ENCODE data around the gene KCNJ1.

The KCNJ1 gene

DNA sequence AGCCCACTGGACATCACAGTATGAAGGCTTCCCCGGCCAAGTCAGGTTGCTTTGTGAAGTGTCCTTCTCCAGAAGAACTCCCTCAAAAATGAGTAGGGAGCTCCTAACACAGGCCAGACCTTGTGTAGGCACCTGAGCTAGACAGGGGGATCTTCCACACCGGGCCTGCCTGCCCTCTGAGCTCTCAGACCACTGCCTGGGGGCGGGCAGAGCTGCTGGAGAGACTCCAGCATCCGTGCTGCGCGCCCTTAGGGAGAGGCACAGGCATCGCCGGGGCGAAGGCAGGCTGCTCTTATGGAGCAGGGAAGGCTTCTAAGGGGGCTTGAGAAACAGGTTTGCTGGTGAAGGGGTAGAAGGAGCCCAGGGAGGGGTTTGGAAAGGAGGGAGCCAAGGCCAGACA, 28.4 kb upstream of the KCNJ1 start:
- CTCF ChIA-PET: no interaction called here
- H3K27ac Mint-ChIP-seq: no peak overlapping the region

DNA sequence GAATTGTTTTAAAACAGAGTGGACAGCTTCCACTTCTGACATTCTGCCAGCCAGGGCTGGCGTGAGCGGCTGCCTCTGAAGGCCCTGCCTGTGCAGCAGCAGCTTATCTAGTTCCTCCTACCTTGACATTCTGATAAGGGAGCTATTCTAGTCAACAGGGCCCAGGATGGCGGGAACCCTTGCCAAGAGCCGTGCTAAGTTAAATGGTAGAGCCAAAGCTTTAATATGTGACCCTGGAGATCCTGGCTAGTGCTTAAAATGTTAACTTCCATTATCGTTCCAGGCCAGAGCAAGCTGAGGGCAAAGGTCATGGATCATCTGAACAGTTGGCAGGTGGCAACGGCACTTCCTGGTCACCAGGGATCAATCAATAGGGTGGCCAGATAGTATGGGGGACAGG, 27.6 kb upstream of the KCNJ1 start:
- CTCF ChIA-PET: interaction anchor here (1.0 to 1.4 kb wide), 2 partner anchors 10 to 62 kb away, joined by 4 read pairs; no protein-coding TSS in a partner anchor
- Mint-ChIP-seq H3K4me1 (peaks cover 15% of the 10 kb centered on the region), H3K4me3 (no peak overlapping the region), H3K27me3 (peaks cover 77% of the 10 kb centered on the region), H3K9me3 (no peaks in the 10 kb centered on the region), H3K36me3 (no peaks in the 10 kb centered on the region), H3K27ac (no peak overlapping the region)
- no peak for DNase-seq

More for the DNA sequence above, 28.4 kb upstream of the KCNJ1 start:
- H3K9me3 Mint-ChIP-seq: no peaks in the 10 kb centered on the region
- H3K4me3 Mint-ChIP-seq: no peak overlapping the region
- DNase-seq: no peak
- peaks cover 69% of the 10 kb centered on the region for H3K27me3 Mint-ChIP-seq
- no peaks in the 10 kb centered on the region for H3K36me3 Mint-ChIP-seq
- peaks cover 15% of the 10 kb centered on the region for H3K4me1 Mint-ChIP-seq

DNA sequence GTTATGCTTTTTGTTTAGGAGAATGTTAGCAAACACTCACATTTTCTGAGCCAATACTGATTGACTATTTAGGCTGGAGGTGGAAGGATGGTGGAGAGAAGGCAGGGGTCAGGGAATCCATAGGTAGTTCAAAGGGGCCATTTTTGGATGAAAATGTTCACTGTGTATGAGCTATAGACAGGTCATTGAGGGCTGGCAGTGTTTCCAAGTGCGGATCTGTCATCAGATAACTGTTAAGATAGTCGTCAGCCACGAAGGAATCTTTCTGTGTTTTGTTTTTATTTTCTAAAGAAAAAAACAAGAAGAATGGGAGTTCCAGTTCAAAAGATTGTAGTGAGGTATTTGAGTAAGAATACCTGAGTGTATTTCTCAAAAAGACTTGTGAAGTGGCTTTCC, 27.2 kb upstream of the KCNJ1 start:
- Mint-ChIP-seq H3K4me1 (peaks cover 15% of the 10 kb centered on the region), H3K27ac (no peak overlapping the region), H3K4me3 (no peak overlapping the region), H3K27me3 (peaks cover 79% of the 10 kb centered on the region), H3K9me3 (no peaks in the 10 kb centered on the region), H3K36me3 (no peaks in the 10 kb centered on the region)
- CTCF ChIA-PET: interaction anchor here (1.0 to 1.4 kb wide), 2 partner anchors 9 to 62 kb away, joined by 4 read pairs; no protein-coding TSS in a partner anchor
- DNase-seq: no peak

DNA sequence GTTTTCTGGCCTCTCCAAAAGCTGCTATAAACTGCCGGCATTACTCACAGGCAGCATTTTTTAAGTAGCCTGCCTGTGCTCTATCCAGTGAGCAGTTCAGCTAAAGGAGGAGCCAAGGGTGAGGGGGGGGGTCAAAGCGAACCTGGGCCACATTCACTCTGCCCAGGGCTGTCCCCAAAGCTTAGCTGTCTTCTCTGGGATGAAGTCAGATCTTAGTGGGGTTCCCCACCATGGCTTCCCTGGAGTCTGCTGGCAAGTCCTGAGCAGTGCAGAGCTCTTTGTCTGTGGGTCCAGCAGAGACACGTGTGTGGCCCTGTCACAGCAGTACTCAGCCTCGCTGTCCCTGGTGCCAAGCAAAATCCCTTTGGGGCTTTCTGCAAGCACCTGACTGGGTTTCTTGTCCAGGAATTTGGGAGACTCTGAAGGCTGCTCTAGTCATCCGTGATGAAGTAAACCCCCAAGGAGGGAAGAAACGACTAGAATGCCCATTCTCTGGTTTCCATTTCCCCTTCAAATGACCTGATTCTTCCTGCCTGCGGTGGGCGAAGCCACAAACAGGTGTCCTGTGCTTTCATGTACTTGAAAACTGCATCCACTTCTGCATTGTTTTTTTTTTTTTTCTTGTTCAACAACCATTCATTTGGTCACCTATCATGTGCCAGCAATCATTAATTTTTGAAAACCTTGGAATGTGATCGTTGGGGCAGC, 26.6 kb upstream of the KCNJ1 start:
- no peaks in the 10 kb centered on the region for H3K36me3 Mint-ChIP-seq
- no peak for DNase-seq
- H3K27ac Mint-ChIP-seq: no peak overlapping the region
- peaks cover 15% of the 10 kb centered on the region for H3K4me1 Mint-ChIP-seq
- no peaks in the 10 kb centered on the region for H3K9me3 Mint-ChIP-seq
- H3K27me3 Mint-ChIP-seq: peaks cover 77% of the 10 kb centered on the region
- CTCF ChIA-PET: interaction anchor here (1.0 to 2.3 kb wide), 6 partner anchors 9 to 64 kb away, joined by 3 to 10 read pairs (median 4); no protein-coding TSS in a partner anchor
- H3K4me3 Mint-ChIP-seq: no peak overlapping the region

DNA sequence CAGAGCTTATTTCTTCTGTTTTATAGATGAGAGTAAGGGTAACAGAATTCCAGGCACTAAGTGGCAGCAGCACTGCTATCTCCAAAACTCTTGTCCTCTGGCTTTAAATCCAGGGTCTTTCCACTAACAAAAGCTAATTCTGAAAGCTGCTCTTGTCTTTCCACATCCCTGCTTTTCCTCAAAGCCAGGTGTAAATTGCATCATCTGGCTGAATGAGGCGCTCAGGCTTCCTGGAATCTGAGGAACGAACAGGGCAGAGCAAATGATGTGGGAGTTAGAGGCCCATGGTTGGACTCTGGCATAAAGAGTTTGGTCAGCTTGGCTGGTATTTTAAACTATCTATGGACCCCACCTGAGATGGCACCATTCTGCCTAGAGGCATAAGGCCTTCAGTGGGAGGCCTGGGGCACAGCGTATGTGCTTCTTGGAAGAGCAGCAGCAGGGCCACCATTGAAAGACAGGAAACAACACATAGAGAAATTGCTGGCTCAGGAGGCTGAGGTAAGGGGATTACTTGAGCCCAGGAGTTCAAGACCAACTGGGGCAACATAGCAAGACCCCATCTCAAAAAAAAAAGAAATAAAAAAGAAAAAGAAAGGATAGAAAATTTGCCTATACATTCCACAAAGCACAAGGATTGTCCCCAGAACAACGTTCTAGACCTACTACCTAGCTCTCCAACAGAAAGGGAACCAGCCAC, 25.9 kb upstream of the KCNJ1 start:
- H3K4me1 Mint-ChIP-seq: peaks cover 15% of the 10 kb centered on the region
- CTCF ChIA-PET: interaction anchor here (0.6 to 2.3 kb wide), 7 partner anchors 11 to 1133 kb away, joined by 3 to 10 read pairs (median 3); no protein-coding TSS in a partner anchor
- no peak overlapping the region for H3K4me3 Mint-ChIP-seq
- no peaks in the 10 kb centered on the region for H3K36me3 Mint-ChIP-seq
- no peak for DNase-seq
- peaks cover 78% of the 10 kb centered on the region for H3K27me3 Mint-ChIP-seq
- no peaks in the 10 kb centered on the region for H3K9me3 Mint-ChIP-seq
- no peak overlapping the region for H3K27ac Mint-ChIP-seq

DNA sequence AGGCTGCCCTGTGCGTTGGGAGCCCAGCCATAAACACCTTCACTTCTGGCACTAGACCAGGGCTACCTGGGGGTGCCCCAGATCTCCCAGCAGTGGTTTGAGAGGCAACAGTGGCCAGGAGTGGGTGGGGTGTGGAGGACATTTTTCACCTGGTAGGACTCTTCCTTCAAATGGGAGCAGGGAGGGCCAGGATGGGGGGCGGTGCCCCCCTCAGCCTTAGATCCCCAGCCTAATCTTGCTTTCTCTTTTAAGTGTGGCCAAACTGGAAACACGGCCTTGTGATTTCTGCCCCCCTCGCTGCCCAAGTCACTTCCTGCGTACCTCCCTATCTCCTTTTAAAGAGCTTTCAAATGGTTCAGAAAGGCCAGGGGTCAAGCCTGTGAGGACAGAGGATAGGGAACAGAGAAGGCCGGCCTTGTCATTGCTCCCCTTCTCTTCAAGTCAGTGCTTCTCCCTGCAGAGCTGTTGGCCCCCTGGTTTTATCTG, 24.9 kb upstream of the KCNJ1 start:
- no peak overlapping the region for H3K4me3 Mint-ChIP-seq

DNA sequence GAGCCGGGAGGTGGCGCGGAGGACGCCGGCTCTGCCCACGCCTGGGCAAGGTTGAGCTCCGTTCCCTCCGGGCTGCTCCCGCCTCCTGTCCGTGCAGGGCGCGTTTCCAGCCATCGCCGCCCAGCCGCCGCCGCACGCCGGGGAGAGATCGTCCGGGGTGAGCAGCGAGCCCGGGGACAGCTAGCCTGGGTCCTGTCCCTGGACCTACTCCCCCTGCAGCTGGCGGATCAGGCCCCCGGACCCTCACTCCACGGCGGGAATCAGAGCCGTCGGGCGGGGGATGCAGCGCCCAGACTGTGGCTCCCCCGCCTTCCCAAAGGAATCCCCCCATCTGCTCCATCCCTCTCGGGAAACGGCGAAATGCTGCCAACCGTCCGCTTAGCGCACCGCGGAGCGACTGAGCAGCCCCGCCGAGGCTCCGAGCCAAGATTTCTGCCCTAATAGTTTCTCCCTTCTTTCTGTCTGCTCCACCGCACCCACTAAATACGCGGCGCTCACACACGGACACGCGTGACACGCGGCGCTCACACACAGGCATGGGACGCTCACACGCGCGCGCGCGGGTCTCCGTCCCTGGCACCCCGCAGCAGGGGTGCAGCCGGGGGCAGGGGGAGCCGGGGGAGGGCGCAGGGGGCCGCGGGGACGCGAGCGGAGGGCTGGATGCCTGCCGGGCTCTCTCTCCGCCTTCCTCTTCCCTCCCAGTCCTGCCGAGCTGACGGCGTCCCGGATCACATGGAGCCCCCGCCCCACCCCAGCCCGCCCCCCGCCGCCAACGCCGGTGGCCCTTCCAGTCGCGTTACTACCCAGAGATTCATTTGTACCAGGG, 23.7 kb upstream of the KCNJ1 start, which contains the start of gene KCNJ5:
Gene KCNJ5, plus strand, starts transcription at position 814 of the 826 bp plus-strand sequence. CDS start 19,918 bp downstream, outside the sequence.
- no peaks in the 10 kb centered on the region for H3K9me3 Mint-ChIP-seq

More for the DNA sequence above, 24.9 kb upstream of the KCNJ1 start:
- DNase-seq: no peak
- no peaks in the 10 kb centered on the region for H3K9me3 Mint-ChIP-seq
- no peak overlapping the region for H3K27ac Mint-ChIP-seq
- H3K4me1 Mint-ChIP-seq: peaks cover 15% of the 10 kb centered on the region
- CTCF ChIA-PET: interaction anchor here (1.0 to 2.3 kb wide), 4 partner anchors 15 to 65 kb away, joined by 3 to 10 read pairs (median 5); no protein-coding TSS in a partner anchor
- no peaks in the 10 kb centered on the region for H3K36me3 Mint-ChIP-seq
- H3K27me3 Mint-ChIP-seq: peaks cover 86% of the 10 kb centered on the region

DNA sequence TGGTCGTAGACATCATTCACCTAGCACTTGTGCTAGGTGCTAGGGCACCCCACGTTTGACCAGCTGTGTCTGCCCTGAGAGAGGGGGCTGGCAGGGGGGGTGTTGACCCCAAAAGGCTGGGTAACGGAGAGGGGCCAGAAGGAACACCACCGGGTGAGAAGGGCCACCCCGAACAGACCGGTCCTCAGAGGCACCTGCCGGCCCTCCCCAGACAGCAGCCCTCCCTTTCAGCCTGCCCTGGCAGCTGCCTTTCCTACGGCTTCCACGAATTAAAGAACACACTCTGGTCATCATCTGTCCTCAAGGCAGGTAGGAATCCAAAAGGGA, 23.1 kb upstream of the KCNJ1 start:
- Mint-ChIP-seq H3K36me3 (no peaks in the 10 kb centered on the region), H3K27ac (no peak overlapping the region), H3K4me3 (no peak overlapping the region), H3K9me3 (no peaks in the 10 kb centered on the region), H3K4me1 (peaks cover 19% of the 10 kb centered on the region), H3K27me3 (peaks cover 91% of the 10 kb centered on the region)
- CTCF ChIA-PET: interaction anchor here (1.0 to 1.5 kb wide), 2 partner anchors 11 to 63 kb away, joined by 3 read pairs; no protein-coding TSS in a partner anchor
- DNase-seq: no peak

More for the DNA sequence above, 23.7 kb upstream of the KCNJ1 start, which contains the start of gene KCNJ5:
- Mint-ChIP-seq H3K36me3 (no peaks in the 10 kb centered on the region), H3K4me3 (peak within 1 kb of the TSS; percentile 42), H3K27me3 (peaks cover 93% of the 10 kb centered on the region), H3K27ac (no peak within 1 kb of the TSS), H3K4me1 (peaks cover 19% of the 10 kb centered on the region)
- no peak for DNase-seq
- CTCF ChIA-PET: interaction anchor here (0.6 to 1.0 kb wide), 2 partner anchors 62 to 272 kb away, joined by 3 read pairs; no protein-coding TSS in a partner anchor

DNA sequence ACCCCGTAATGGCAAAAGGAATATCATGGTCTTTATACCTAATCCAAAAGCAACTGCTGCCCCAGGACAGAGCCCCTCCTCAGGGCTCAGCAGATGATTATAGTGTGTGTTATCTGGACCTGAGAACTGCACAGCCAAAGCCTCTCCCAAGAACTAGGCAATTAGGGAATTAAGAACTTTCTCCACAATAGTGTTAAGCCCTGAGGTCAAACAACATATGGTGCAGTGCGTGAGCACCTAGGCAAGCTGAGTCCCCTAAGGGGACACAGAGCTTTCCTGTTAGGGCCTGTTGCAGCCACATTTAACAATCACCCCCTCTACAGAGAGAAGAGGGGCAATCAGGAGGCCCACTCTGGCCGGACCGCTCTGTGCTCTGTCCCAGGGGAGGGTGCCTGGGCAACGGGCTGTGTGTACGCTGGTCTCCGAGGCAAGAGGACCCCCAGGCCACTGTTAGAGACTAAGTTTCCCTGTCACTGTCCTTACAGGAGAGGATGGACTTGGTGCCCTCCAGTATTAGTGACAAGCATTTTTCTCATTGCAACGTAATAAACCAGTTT, 22.6 kb upstream of the KCNJ1 start:
- CTCF ChIA-PET: interaction anchor here (1.0 to 6.8 kb wide), 3 partner anchors 12 to 70 kb away, joined by 3 to 219 read pairs (median 3); no protein-coding TSS in a partner anchor
- no peak for DNase-seq
- no peaks in the 10 kb centered on the region for H3K9me3 Mint-ChIP-seq
- H3K4me3 Mint-ChIP-seq: no peak overlapping the region
- no peak overlapping the region for H3K27ac Mint-ChIP-seq
- peaks cover 90% of the 10 kb centered on the region for H3K27me3 Mint-ChIP-seq
- peaks cover 19% of the 10 kb centered on the region for H3K4me1 Mint-ChIP-seq
- no peaks in the 10 kb centered on the region for H3K36me3 Mint-ChIP-seq

DNA sequence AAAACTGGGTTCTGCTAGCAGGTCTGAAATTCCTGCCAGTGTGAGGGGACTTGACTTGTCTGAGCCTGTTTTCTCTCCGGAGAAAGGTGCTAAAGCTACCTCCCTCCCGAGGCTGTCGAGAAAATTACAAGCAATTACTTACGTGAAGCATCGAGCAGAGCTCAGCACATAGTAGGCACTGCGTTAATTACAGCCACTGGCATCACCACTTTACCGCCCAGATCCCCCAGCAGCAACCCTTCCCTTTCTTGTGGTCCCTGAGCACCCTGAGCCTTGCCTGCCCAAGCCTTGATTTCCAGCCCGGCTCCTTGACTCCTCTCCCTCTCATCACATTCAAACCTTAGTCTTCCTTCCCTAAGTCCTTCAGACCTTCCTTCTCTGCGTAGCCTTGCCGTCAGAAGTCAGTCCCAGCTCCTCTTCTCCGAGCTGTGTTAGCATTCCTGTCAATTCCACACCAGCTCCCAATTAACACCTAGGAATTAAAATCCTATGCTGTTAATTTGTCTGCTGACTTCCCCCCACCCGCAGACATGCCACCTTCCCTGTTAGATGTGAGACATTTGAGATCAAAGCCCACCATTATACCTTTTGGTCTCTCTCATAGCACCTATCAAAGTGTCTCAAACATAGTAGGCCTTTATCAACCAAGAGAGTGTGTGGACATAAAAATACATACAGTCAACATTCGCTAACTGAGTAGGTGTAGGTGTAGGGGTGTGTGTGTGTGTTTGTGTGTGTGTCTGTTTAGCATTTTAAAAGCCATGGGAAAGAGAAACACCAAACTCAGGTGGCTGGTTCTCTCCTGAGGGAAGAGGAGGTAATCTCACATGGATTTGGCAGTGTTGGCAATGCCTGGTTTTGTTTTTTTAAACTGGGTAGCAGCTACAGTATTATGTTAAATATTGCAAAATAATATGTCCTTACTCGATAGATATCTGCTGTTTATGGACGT, 21.2 kb upstream of the KCNJ1 start:
- H3K4me1 Mint-ChIP-seq: peaks cover 11% of the 10 kb centered on the region
- H3K36me3 Mint-ChIP-seq: no peaks in the 10 kb centered on the region
- peaks cover 85% of the 10 kb centered on the region for H3K27me3 Mint-ChIP-seq
- no peak for DNase-seq
- CTCF ChIA-PET: interaction anchor here (1.3 to 6.8 kb wide), 4 partner anchors 13 to 72 kb away, joined by 3 to 219 read pairs (median 4); no protein-coding TSS in a partner anchor
- H3K9me3 Mint-ChIP-seq: no peaks in the 10 kb centered on the region
- H3K27ac Mint-ChIP-seq: no peak overlapping the region
- no peak overlapping the region for H3K4me3 Mint-ChIP-seq

DNA sequence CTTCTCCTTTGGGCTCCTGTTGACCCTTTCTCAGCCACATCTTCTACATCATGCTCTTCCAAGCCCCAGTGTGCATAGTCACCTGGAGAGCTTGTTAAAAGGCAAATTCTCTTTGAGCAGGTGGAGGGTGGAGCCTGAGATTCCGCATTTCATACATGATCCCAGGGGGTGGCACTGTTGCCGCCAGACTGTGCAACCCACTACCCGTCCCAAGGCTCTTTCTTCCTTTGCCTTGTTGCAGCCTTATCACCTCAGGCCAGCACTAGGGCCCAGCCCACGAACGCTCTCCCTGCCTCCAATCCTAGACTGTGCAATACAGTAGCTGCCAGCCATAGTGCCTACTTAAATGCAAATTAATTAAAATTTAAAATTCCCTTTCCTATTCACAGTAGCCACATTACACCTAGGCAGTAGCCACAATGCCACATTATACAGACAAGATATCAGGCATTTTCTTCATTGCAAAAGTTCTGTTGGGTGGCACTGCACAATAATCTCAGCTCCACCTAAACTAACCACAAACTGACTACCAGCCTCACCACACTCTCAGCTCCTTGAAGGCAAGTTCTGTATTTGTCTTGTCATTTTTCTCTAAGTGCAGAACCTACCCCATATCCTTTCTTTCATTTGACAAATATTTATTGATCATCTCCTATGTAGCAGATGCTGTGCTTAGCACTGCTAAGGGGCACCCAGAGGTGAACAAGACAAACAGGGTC, 19.5 kb upstream of the KCNJ1 start:
- Mint-ChIP-seq H3K4me1 (peaks cover 10% of the 10 kb centered on the region), H3K4me3 (no peak overlapping the region), H3K27me3 (peaks cover 83% of the 10 kb centered on the region), H3K9me3 (no peaks in the 10 kb centered on the region), H3K36me3 (no peaks in the 10 kb centered on the region), H3K27ac (no peak overlapping the region)
- CTCF ChIA-PET: interaction anchor here (1.0 to 6.8 kb wide), 8 partner anchors 15 to 445 kb away, joined by 3 to 219 read pairs (median 14); no protein-coding TSS in a partner anchor
- DNase-seq: no peak

Measured in activated naive CD4-positive, alpha-beta T cell treated with anti-CD3 and anti-CD28 coated beads, Interleukin-2, amount 10 ng/mL, durations not matched to agents 7 days and 5 days (primary cell).